Neural progenitor cell (in vitro differentiated cells): ENCODE data around the gene HPGDS. TPM values are rescaled to one million over a fixed set of nuclear protein-coding genes. Genes with fewer than 3 reads are reported as not detected.

Source experiments
- DNase-seq: peaks from one replicate; pipeline ENCODE4 v3.0.0-alpha.2; 2016; ENCODE audit warnings: low spot score
- H2AFZ ChIP-seq: fragments of 200-600 bp; sonication (generic); replicated peaks from 2 replicates; pipeline ENCODE4 v1.6.1; 2016; ENCODE audit warnings: antibody characterized with exemption
- H3F3A ChIP-seq: fragments of 200-600 bp; sonication (generic); 2 replicates; pipeline ENCODE4 v1.6.1; 2016; ENCODE audit warnings: antibody characterized with exemption, low read depth
- H3K27ac ChIP-seq: fragments of 200-600 bp; sonication (generic); 2 replicates; pipeline ENCODE4 v1.5.1; 2016; ENCODE audit warnings: mild to moderate bottlenecking
- H3K27me3 ChIP-seq: fragments of 200-600 bp; sonication (generic); 2 replicates; pipeline ENCODE4 v1.6.1; 2016; ENCODE audit warnings: mild to moderate bottlenecking, moderate library complexity
- H3K36me3 ChIP-seq: fragments of 200-600 bp; sonication (generic); 2 replicates; pipeline ENCODE4 v1.5.1; 2016
- H3K4me1 ChIP-seq: fragments of 200-600 bp; sonication (generic); 2 replicates; pipeline ENCODE4 v1.6.1; 2016; ENCODE audit warnings: mixed run types
- H3K4me2 ChIP-seq: fragments of 200-600 bp; sonication (generic); 2 replicates; pipeline ENCODE4 v1.6.1; 2016
- H3K4me3 ChIP-seq: fragments of 200-600 bp; sonication (generic); 2 replicates; pipeline ENCODE4 v1.5.1; 2016
- H3K79me2 ChIP-seq: fragments of 200-600 bp; sonication (generic); 2 replicates; pipeline ENCODE4 v1.6.1; 2016; ENCODE audit warnings: low read depth
- H3K9ac ChIP-seq: fragments of 200-600 bp; sonication (generic); 2 replicates; pipeline ENCODE4 v1.6.1; 2016
- H3K9me3 ChIP-seq: fragments of 200-600 bp; sonication (generic); 2 replicates; pipeline ENCODE4 v1.5.1; 2016; ENCODE audit warnings: low read depth
- H4K20me1 ChIP-seq: fragments of 200-600 bp; sonication (generic); 2 replicates; pipeline ENCODE4 v1.6.1; 2016; ENCODE audit warnings: low read depth
- H3K27ac Mint-ChIP-seq: 3 replicates; pipeline ENCODE4 v1.8.0; 2021; ENCODE audit warnings: mixed read lengths
- H3K27me3 Mint-ChIP-seq: 2 replicates; pipeline ENCODE4 v1.8.0; 2022; ENCODE audit warnings: low read depth, mild to moderate bottlenecking, inconsistent platforms, moderate library complexity, mixed read lengths; ENCODE audit not compliant: insufficient read depth
- H3K36me3 Mint-ChIP-seq: 3 replicates; pipeline ENCODE4 v1.8.0; 2021; ENCODE audit warnings: mixed read lengths
- H3K4me1 Mint-ChIP-seq: 3 replicates; pipeline ENCODE4 v1.8.0; 2021; ENCODE audit warnings: mixed read lengths
- H3K4me3 Mint-ChIP-seq: 3 replicates; pipeline ENCODE4 v1.8.0; 2021; ENCODE audit warnings: mild to moderate bottlenecking, moderate library complexity, mixed read lengths
- H3K9me3 Mint-ChIP-seq: 3 replicates; pipeline ENCODE4 v1.8.0; 2020; ENCODE audit warnings: mixed read lengths
- CTCF ChIP-seq: fragments of 200-600 bp; sonication (generic); IDR thresholded peaks from 2 replicates; pipeline ENCODE4 v1.5.1; 2017; ENCODE audit warnings: antibody characterized with exemption, mild to moderate bottlenecking
- EZH2 ChIP-seq: fragments of 200-600 bp; sonication (generic); IDR thresholded peaks from 2 replicates; pipeline ENCODE4 v1.6.1; 2017; ENCODE audit warnings: antibody characterized with exemption, mild to moderate bottlenecking, moderate library complexity
- EZH2phosphoT487 ChIP-seq: fragments of 200-600 bp; sonication (generic); IDR thresholded peaks from 2 replicates; pipeline ENCODE4 v1.6.1; 2017; ENCODE audit warnings: antibody characterized with exemption
- total RNA-seq: library from RNA; depleted of rRNA; stranded (reverse); fragments of >200 nt; gene quantifications from 2 replicates; pipeline ENCODE4 v1.2.3, GENCODE V29; 2015; ENCODE audit warnings: low replicate concordance

HPGDS gene
- total RNA-seq, 1 donor from 2014 or later = not detected

DNA sequence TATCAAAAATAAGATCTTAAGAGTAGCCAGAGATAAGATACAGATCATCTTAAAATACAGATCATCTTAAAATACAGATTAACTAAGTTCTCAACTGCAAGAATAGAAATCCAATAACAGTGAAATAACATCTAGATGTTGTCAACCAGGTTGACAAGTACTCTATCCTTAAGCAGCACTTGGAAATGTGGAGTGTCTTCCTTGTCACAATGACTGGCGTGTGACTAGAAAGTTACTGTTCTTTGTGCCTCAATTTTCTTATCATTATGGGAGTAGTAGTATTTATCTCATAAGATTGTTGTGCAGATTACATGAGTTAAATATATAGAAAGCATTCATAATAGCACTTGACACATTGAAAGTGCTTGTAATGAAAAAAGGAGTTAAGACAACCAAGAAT lies 25.8 kb upstream of the HPGDS start:
- no peaks in the 10 kb centered on the region for H4K20me1 ChIP-seq
- no peaks in the 10 kb centered on the region for H3K36me3 ChIP-seq
- no peaks in the 10 kb centered on the region for H3K9me3 ChIP-seq
- TF ChIP-seq EZH2 = no peak
- no peak for TF ChIP-seq CTCF
- no peak for TF ChIP-seq EZH2phosphoT487
- DNase-seq = no peak
- H3K79me2 ChIP-seq = no peaks in the 10 kb centered on the region
- no peaks in the 10 kb centered on the region for H3F3A ChIP-seq
- Mint-ChIP-seq H3K4me3 (no peak overlapping the region), H3K36me3 (no peaks in the 10 kb centered on the region), H3K9me3 (peaks cover 4% of the 10 kb centered on the region), H3K27ac (no peak overlapping the region), H3K4me1 (no peaks in the 10 kb centered on the region), H3K27me3 (peaks cover 3% of the 10 kb centered on the region)
- H3K4me2 ChIP-seq = no peak overlapping the region
- H3K27ac ChIP-seq = no peak overlapping the region
- H2AFZ ChIP-seq = no peak overlapping the region
- no peaks in the 10 kb centered on the region for H3K4me1 ChIP-seq
- H3K9ac ChIP-seq = no peak overlapping the region
- H3K27me3 ChIP-seq = no peaks in the 10 kb centered on the region
- H3K4me3 ChIP-seq = no peak overlapping the region

DNA sequence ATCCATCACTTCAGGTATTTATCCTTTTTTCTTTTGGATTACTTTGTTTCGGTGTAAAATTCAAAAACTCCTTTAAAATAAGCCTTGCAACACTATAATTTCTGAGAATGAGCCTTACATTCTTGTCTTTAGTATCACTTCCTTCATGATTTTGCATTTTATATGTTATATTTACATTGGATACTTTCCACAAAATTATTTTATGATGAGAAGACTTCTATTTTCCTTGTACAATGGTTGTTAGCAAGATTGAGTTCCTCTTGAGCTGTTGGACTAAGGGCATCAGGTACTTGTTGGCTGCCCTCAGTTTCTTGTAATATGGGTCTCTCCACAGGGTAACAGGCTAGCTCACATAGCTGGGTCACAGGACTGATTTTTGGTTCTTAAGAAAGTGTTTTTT lies 22.7 kb upstream of the HPGDS start:
- Histone ChIP-seq H2AFZ (no peak overlapping the region), H3K79me2 (no peaks in the 10 kb centered on the region), H3K36me3 (no peaks in the 10 kb centered on the region), H3K4me3 (no peak overlapping the region), H3F3A (no peaks in the 10 kb centered on the region), H3K27ac (no peak overlapping the region), H3K4me1 (no peaks in the 10 kb centered on the region), H3K4me2 (no peak overlapping the region), H3K27me3 (no peaks in the 10 kb centered on the region), H3K9ac (no peak overlapping the region), H3K9me3 (no peaks in the 10 kb centered on the region), H4K20me1 (no peaks in the 10 kb centered on the region)
- peaks cover 4% of the 10 kb centered on the region for H3K9me3 Mint-ChIP-seq
- no peaks in the 10 kb centered on the region for H3K36me3 Mint-ChIP-seq
- H3K27ac Mint-ChIP-seq = no peak overlapping the region
- H3K4me1 Mint-ChIP-seq = no peaks in the 10 kb centered on the region
- H3K27me3 Mint-ChIP-seq = peaks cover 3% of the 10 kb centered on the region
- DNase-seq = no peak
- H3K4me3 Mint-ChIP-seq = no peak overlapping the region
- TF ChIP-seq EZH2 (no peak), EZH2phosphoT487 (no peak), CTCF (no peak)

- no peak overlapping the region for H3K4me3 ChIP-seq
- no peaks in the 10 kb centered on the region for H3K79me2 ChIP-seq
- no peaks in the 10 kb centered on the region for H3K9me3 ChIP-seq
- no peaks in the 10 kb centered on the region for H3K36me3 Mint-ChIP-seq
- H3K9me3 Mint-ChIP-seq = peaks cover 4% of the 10 kb centered on the region
- no peak for DNase-seq
- H3F3A ChIP-seq = no peaks in the 10 kb centered on the region
- H4K20me1 ChIP-seq = no peaks in the 10 kb centered on the region
- H3K4me3 Mint-ChIP-seq = no peak overlapping the region
- H3K27ac Mint-ChIP-seq = no peak overlapping the region
- H3K4me2 ChIP-seq = no peak overlapping the region
- no peaks in the 10 kb centered on the region for H3K27me3 ChIP-seq
- no peaks in the 10 kb centered on the region for H3K36me3 ChIP-seq
- H3K4me1 ChIP-seq = no peaks in the 10 kb centered on the region
- H3K4me1 Mint-ChIP-seq = no peaks in the 10 kb centered on the region
- H3K9ac ChIP-seq = no peak overlapping the region
- TF ChIP-seq EZH2 = no peak
- TF ChIP-seq CTCF = no peak
- TF ChIP-seq EZH2phosphoT487 = no peak
- H3K27ac ChIP-seq = no peak overlapping the region
- H2AFZ ChIP-seq = no peak overlapping the region
- peaks cover 3% of the 10 kb centered on the region for H3K27me3 Mint-ChIP-seq
Observed at GRCh38 chr4:94364527-94364926, 21.9 kb upstream of the HPGDS start.
